HUDEP-2 (cell line): ENCODE results near the gene RNF220.

Source experiments
- DNase-seq, 76 experiments: peaks; one replicate each; lab custom pipeline; 2025; ENCODE audit not compliant: unreplicated experiment in 76 of 76; lab: John Stamatoyannopoulos, UW

RNF220 gene

GRCh38 chr1:44670751-44671640 is 265.9 kb downstream of the RNF220 start:
- no peak for DNase-seq

- DNase-seq: no peak
These were observed 267.4 kb downstream of the RNF220 start for GRCh38 chr1:44672254-44672955.

- DNase-seq: no peak
These were observed 268.1 kb downstream of the RNF220 start for GRCh38 chr1:44672961-44673674.

- peak in 1 of 76 experiments; percentile 72 for DNase-seq
These were observed 268.6 kb downstream of the RNF220 start for GRCh38 chr1:44673675-44674112.

- DNase-seq: peak; percentile 87 to 99 (median 98)
These were observed 269.3 kb downstream of the RNF220 start, which contains the start of the genes ARMH1 and TMEM53 for GRCh38 chr1:44674113-44675000. TSS of gene ARMH1 (plus strand) at chr1:44674714. CDS start at chr1:44689698, 14,984 bp downstream. TSS of gene TMEM53 (minus strand) at chr1:44674481. CDS start at chr1:44674391, 90 bp downstream.

GRCh38 chr1:44675186-44675585 is 270.1 kb downstream of the RNF220 start:
- DNase-seq: no peak

- DNase-seq: no peak
These were observed 271.6 kb downstream of the RNF220 start for GRCh38 chr1:44676484-44677200.

- peak in 22 of 76 experiments; percentile 5 to 53 (median 23) for DNase-seq
These were observed 272.2 kb downstream of the RNF220 start for GRCh38 chr1:44677201-44677766.

GRCh38 chr1:44678120-44678519 is 273.1 kb downstream of the RNF220 start:
- DNase-seq: no peak

GRCh38 chr1:44678626-44679025 is 273.6 kb downstream of the RNF220 start:
- DNase-seq: no peak

GRCh38 chr1:44679468-44679867 is 274.4 kb downstream of the RNF220 start:
- no peak for DNase-seq

- no peak for DNase-seq
These were observed 277.1 kb downstream of the RNF220 start for GRCh38 chr1:44681905-44682882.

GRCh38 chr1:44682883-44683265 is 277.8 kb downstream of the RNF220 start:
- no peak for DNase-seq

GRCh38 chr1:44684525-44684924 is 279.5 kb downstream of the RNF220 start:
- no peak for DNase-seq

- no peak for DNase-seq
These were observed 280.2 kb downstream of the RNF220 start for GRCh38 chr1:44685218-44685617.

- no peak for DNase-seq
These were observed 280.8 kb downstream of the RNF220 start for GRCh38 chr1:44685881-44686280.

GRCh38 chr1:44688760-44689446 is 283.8 kb downstream of the RNF220 start:
- no peak for DNase-seq
